Measurements from ENCODE around the gene ZNF740. TPM values are rescaled to one million over a fixed set of nuclear protein-coding genes. Genes with fewer than 3 reads are reported as not detected.

ZNF740 gene
- total RNA-seq, 1 donor from 2014 or later: 67.2 TPM

DNA sequence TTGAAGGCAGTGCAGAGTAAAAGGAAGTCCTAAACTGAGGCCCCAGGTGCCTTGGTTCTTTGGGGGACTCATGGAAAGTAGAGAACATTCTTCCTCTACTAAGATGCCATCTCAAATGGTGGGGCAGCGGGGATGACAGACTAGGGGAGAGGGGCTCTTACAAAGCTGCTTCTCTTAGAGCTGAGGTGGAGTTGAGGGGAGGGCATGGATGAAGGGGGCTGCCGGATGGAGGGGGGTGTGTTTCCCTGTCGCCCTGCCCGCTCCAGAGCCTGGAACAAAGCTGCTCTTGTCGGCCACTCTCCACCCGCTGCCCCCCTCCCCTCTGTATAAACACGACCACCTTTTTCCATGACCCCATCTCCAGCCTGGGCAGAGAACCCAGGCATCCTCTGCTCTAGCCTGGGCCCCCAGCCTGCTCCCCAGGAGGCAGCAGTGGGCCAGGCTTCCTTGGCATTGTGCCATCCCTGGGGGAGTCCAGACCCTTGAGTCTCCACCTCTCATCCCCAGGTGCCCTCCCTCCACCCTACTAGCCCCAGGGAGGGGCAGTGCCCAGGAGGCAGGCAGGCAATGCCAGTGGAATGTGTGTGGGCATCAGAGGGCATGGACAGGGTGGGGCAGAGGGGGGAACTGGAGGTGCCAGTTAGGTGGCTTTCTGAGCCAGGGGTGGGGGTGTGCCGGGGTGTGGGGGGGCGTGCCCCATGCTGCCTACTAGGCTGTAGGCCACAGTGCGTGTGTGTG, 49.8 kb downstream of the ZNF740 start:
- ATAC-seq (ENCODE audit: low read depth) (no peak), DNase-seq (no peak)
- CTCF ChIA-PET: interaction anchor here (0.8 kb wide), 1 partner anchor 58 kb away, joined by 3 read pairs; no protein-coding TSS in a partner anchor
- Mint-ChIP-seq H3K36me3 (ENCODE audit: low read depth) (no peaks in the 10 kb centered on the region), H3K4me3 (no peak overlapping the region), H3K4me1 (peaks cover 18% of the 10 kb centered on the region), H3K27ac (no peak overlapping the region), H3K9me3 (no peaks in the 10 kb centered on the region), H3K27me3 (peaks cover 2% of the 10 kb centered on the region)
- POLR2A ChIA-PET: interaction anchor here (0.6 to 1.1 kb wide), 3 partner anchors 10 to 129 kb away, joined by 3 to 9 read pairs (median 3); no protein-coding TSS in a partner anchor
- TF ChIP-seq, protein P1, sequence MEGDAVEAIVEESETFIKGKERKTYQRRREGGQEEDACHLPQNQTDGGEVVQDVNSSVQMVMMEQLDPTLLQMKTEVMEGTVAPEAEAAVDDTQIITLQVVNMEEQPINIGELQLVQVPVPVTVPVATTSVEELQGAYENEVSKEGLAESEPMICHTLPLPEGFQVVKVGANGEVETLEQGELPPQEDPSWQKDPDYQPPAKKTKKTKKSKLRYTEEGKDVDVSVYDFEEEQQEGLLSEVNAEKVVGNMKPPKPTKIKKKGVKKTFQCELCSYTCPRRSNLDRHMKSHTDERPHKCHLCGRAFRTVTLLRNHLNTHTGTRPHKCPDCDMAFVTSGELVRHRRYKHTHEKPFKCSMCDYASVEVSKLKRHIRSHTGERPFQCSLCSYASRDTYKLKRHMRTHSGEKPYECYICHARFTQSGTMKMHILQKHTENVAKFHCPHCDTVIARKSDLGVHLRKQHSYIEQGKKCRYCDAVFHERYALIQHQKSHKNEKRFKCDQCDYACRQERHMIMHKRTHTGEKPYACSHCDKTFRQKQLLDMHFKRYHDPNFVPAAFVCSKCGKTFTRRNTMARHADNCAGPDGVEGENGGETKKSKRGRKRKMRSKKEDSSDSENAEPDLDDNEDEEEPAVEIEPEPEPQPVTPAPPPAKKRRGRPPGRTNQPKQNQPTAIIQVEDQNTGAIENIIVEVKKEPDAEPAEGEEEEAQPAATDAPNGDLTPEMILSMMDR (IDR thresholded peaks at IDR 0.05): no peak
- intact Hi-C loops (cut with micrococcal nuclease): no loop called here

GRCh38 chr12:53231671-53231920, 51.1 kb downstream of the ZNF740 start:
- DNase-seq: no peak
- CTCF ChIA-PET: interaction anchor here (0.6 kb wide), 1 partner anchor 83 kb away, joined by 5 read pairs; no protein-coding TSS in a partner anchor
- TF ChIP-seq, protein P1 (IDR thresholded peaks at IDR 0.05): no peak
- Mint-ChIP-seq H3K27ac (no peak overlapping the region), H3K4me3 (peak overlapping the region; percentile 57), H3K9me3 (no peaks in the 10 kb centered on the region), H3K4me1 (peaks cover 31% of the 10 kb centered on the region), H3K27me3 (peaks cover 2% of the 10 kb centered on the region), H3K36me3 (ENCODE audit: low read depth) (no peaks in the 10 kb centered on the region)
- POLR2A ChIA-PET: interaction anchor here (1.4 kb wide), 1 partner anchor 11 kb away, joined by 6 read pairs; no protein-coding TSS in a partner anchor
- intact Hi-C loops (cut with micrococcal nuclease): no loop called here
- no peak for ATAC-seq (ENCODE audit: low read depth)

DNA sequence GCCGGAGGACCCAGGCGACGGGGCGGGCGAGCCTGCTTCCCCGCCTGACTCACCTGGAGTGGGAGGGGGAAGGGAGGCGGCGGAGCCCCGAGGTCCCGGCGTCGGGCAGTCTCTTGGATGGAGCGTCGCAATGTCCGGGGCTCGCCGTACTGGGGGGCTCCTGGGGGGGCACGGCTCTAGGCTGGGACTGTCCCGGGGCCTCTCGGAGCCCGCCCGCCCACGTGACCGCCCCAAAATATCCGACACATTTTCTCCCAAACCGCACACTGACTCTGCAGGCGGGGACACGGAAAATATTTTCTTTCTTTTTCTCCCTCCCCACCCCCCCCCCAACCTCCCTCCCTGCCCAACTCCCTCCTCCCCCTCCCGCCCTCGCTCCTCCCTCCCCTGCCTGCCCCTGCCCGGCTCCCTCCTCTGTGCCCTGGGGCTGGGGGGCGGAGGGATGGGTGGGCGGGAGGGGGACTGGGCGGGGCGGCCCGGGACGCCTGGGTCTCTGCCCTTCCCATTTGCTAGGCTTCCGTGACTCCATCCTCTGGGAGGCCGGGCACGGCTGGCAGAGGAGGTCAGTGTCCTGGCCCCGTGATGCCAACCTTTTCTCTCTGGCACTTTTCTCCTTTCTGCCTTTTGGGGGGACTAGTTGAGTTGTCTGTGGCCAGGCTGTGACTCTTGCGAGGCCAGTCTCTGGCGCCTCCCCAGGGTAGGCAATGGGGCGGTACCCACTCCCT, 51.6 kb downstream of the ZNF740 start, which contains the start of gene RARG:
Gene RARG (minus strand): TSS at position 289 of the 725 bp plus-strand sequence. CDS start 4,664 bp downstream, outside the sequence.
- DNase-seq (no peak), ATAC-seq (ENCODE audit: low read depth) (peak; percentile 67)
- no peaks in the 10 kb centered on the region for H3K9me3 Mint-ChIP-seq
- peak within 1 kb of the TSS; percentile 81 for H3K4me3 Mint-ChIP-seq
- no peak within 1 kb of the TSS for H3K27ac Mint-ChIP-seq
- intact Hi-C loops (cut with micrococcal nuclease): loop anchor here (1.0 to 2.0 kb wide), 2 partner anchors 11 to 25 kb away; no protein-coding TSS in a partner anchor
- TF ChIP-seq, protein P1 (IDR thresholded peaks at IDR 0.05): no peak
- no peaks in the 10 kb centered on the region for H3K36me3 Mint-ChIP-seq (ENCODE audit: low read depth)
- H3K27me3 Mint-ChIP-seq: peaks cover 2% of the 10 kb centered on the region
- CTCF ChIA-PET: interaction anchor here (0.6 kb wide), 1 partner anchor 83 kb away, joined by 5 read pairs; no protein-coding TSS in a partner anchor
- POLR2A ChIA-PET: interaction anchor here (1.4 kb wide), 1 partner anchor 11 kb away, joined by 6 read pairs; no protein-coding TSS in a partner anchor
- H3K4me1 Mint-ChIP-seq: peaks cover 36% of the 10 kb centered on the region

DNA sequence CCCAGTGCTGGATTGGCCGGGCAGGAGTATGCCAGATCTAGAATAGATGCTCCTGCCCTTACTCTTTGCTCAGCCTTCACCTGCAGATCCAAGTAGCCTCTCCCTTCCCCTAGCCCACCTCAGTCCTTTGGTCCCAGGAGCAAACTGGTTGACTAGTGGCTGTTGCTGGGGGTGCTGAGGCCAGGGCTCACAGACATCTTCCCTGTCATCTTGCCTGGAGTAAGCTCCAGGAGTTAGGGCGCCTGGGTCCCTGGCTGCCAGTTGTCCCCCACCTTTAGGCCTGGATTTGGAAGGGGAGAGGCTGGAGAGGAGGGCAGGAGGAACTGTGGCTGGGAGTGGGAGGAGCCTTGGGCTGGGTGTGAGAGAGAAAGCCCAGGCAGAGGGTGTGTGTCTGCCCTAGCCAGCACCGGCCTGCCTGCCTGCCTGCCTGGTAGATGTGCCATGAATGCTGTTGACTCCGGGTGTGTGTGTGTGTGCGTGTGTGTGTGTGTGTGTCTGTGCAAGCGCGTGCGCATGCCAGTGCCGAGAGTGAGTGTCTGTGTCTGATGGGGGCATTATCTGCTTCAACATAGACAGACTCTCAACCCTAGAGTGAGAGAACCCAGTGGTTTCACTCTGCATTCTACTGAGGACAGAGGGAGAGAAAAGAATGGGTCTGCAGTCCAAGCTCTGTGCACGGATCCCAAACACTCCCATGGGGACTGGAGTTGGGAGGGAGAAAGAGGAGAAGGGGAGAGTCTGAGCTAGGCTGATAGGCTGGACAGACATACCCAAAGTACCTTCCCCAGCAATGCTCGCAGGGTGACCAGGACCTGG, 52.3 kb downstream of the ZNF740 start:
- no peak overlapping the region for H3K27ac Mint-ChIP-seq
- H3K36me3 Mint-ChIP-seq (ENCODE audit: low read depth): no peaks in the 10 kb centered on the region
- peak overlapping the region; percentile 81 for H3K4me3 Mint-ChIP-seq
- POLR2A ChIA-PET: interaction anchor here (1.9 kb wide), 1 partner anchor 35 kb away, joined by 5 read pairs; the partner anchor contains the start of gene ESPL1
- TF ChIP-seq, protein P1 (IDR thresholded peaks at IDR 0.05): no peak
- ATAC-seq (ENCODE audit: low read depth) (peak; percentile 32), DNase-seq (no peak)
- no peaks in the 10 kb centered on the region for H3K9me3 Mint-ChIP-seq
- peaks cover 2% of the 10 kb centered on the region for H3K27me3 Mint-ChIP-seq
- intact Hi-C loops (cut with micrococcal nuclease): loop anchor here (1.0 to 2.0 kb wide), 2 partner anchors 12 to 24 kb away; no protein-coding TSS in a partner anchor
- CTCF ChIA-PET: interaction anchor here (1.4 kb wide), 1 partner anchor 35 kb away, joined by 4 read pairs; the partner anchor contains the start of gene ESPL1
- peaks cover 41% of the 10 kb centered on the region for H3K4me1 Mint-ChIP-seq

Measured in activated B cell treated with CpG ODN at 0.5 μM for 24 hours (primary cell).